K562 (cell line): Measurements from ENCODE around the gene OR4E2. TPM values are rescaled to one million over a fixed set of nuclear protein-coding genes. Genes with fewer than 3 reads are reported as not detected.
"Not testable (repeated sequence)": the region's sequence is repeated elsewhere in the genome, so short reads cannot be mapped to it uniquely, and the experiment has no call there.

Experiments
- ATAC-seq: fragments of 200-7000 bp; cut with Tn5 transposase; 3 replicates; pipeline ENCODE4 v1.9.1; 2020; ENCODE audit warnings: moderate library complexity
- BruUV-seq: library from RNA; stranded (reverse); fragments of 400-500 nt; replicated peaks from 2 replicates; lab custom pipeline; 2021; lab: Mats Ljungman, UMichigan
- CTCF ChIA-PET: fragments of 300-600 bp; formaldehyde crosslinking; extraction: SDS; loops from one replicate; lab custom pipeline; 2021; ENCODE audit warnings: low intra/inter-chr PET ratio; lab: Yijun Ruan, JAX
- POLR2A ChIA-PET: fragments of 300-600, 350-650 bp; sonication (Branson Sonifier 250); formaldehyde crosslinking; extraction: SDS; loops from one replicate; lab custom pipeline; 2021; ENCODE audit warnings: antibody characterized with exemption, inconsistent platforms; lab: Yijun Ruan, JAX
- DNase-seq, 4 experiments: peaks; one replicate each; pipeline versions ENCODE4 v3.0.0 to v3.0.0-alpha.2; 2011 to 2018; ENCODE audit warnings: low spot score in 3 of 4, mixed read lengths in 3 of 4; ENCODE audit errors: extremely low read depth in 1 of 4
- FAIRE-seq: peaks from 2 replicates; lab custom pipeline; 2011; peaks lifted over from hg19 to GRCh38; lab: Jason Lieb, UNC
- H2AFZ ChIP-seq: 2 replicates; pipeline ENCODE4 v1.6.0; 2011; ENCODE audit warnings: low read depth, low read length, control low read depth, inconsistent platforms
- H3K27ac ChIP-seq: fragments of 200-600 bp; 3 replicates; pipeline ENCODE4 v1.8.0; 2011; ENCODE audit warnings: low read depth, mild to moderate bottlenecking, control low read depth, inconsistent platforms, low read length, moderate library complexity, mixed read lengths; ENCODE audit errors: extremely low read depth
- H3K27me3 ChIP-seq, 2 experiments: fragments of 300-600 bp in 1 of 2; 2 replicates in 1 of 2; 3 replicates in 1 of 2; pipeline versions ENCODE4 v1.6.0 to v1.8.0; 2011; ENCODE audit warnings: inconsistent platforms in 2 of 2, low read length in 2 of 2, mild to moderate bottlenecking in 1 of 2, mixed read lengths in 1 of 2, moderate library complexity in 1 of 2; ENCODE audit not compliant: control insufficient read depth in 2 of 2, insufficient read depth in 2 of 2
- H3K36me3 ChIP-seq: fragments of 300-600 bp; 3 replicates; pipeline ENCODE4 v1.8.0; 2011; ENCODE audit warnings: mild to moderate bottlenecking, low read length, inconsistent platforms; ENCODE audit not compliant: control insufficient read depth, insufficient read depth
- H3K4me1 ChIP-seq, 2 experiments: fragments of 200-600 bp in 1 of 2; replicated peaks in 1 of 2; 2 replicates in 1 of 2; 3 replicates in 1 of 2; pipeline versions ENCODE4 v1.5.1 to v1.8.0; 2011; ENCODE audit warnings: inconsistent platforms in 2 of 2, low read length in 2 of 2, mild to moderate bottlenecking in 1 of 2, mixed read lengths in 1 of 2, moderate library complexity in 1 of 2; ENCODE audit not compliant: control insufficient read depth in 2 of 2, insufficient read depth in 2 of 2
- H3K4me2 ChIP-seq: 2 replicates; pipeline ENCODE4 v1.6.1; 2011; ENCODE audit warnings: low read length, control low read depth, inconsistent platforms, mixed read lengths; ENCODE audit not compliant: insufficient read depth
- H3K4me3 ChIP-seq: fragments of 200-600 bp; sonication (generic), shearing (Covaris generic); 2 replicates; pipeline ENCODE4 v1.5.1; 2016; ENCODE audit warnings: control low read depth, inconsistent platforms
- H3K79me2 ChIP-seq: fragments of 200-600 bp; 3 replicates; pipeline ENCODE4 v1.8.0; 2011; ENCODE audit warnings: low read length, inconsistent platforms; ENCODE audit not compliant: control insufficient read depth, insufficient read depth
- H3K9ac ChIP-seq, 2 experiments: 2 replicates each; pipeline versions ENCODE4 v1.6.0 to v1.6.1; 2011; ENCODE audit warnings: low read depth in 2 of 2, low read length in 2 of 2, control low read depth in 1 of 2, inconsistent platforms in 1 of 2, mild to moderate bottlenecking in 1 of 2, mixed read lengths in 1 of 2; ENCODE audit not compliant: insufficient read depth in 1 of 2
- H3K9me1 ChIP-seq: one replicate; pipeline ENCODE4 v1.6.0; 2011; ENCODE audit warnings: inconsistent platforms, mild to moderate bottlenecking, low read length, moderate library complexity; ENCODE audit not compliant: control insufficient read depth, insufficient read depth
- H3K9me3 ChIP-seq: replicated peaks from 2 replicates; pipeline ENCODE4 v1.5.1; 2011; ENCODE audit warnings: low read depth, low read length, inconsistent platforms; ENCODE audit not compliant: control insufficient read depth, insufficient read depth
- H4K20me1 ChIP-seq: replicated peaks from 2 replicates; pipeline ENCODE4 v1.6.1; 2011; ENCODE audit warnings: low read length, inconsistent platforms, mixed read lengths; ENCODE audit not compliant: control insufficient read depth, insufficient read depth
- ARNT ChIP-seq, 2 experiments: fragments of 450-650 bp; IDR thresholded peaks; 2 replicates each; pipeline ENCODE4 v1.6.1; 2016; ENCODE audit warnings: mild to moderate bottlenecking in 1 of 2
- ZNF23 ChIP-seq: fragments of 250-450 bp; sonication (Bioruptor Pico); IDR thresholded peaks from 2 replicates; pipeline ENCODE4 v1.4.0; 2020; ENCODE audit warnings: mild to moderate bottlenecking
- WGBS: fragments of 100-300 bp; shearing (Covaris generic); methylation state at CpG from one replicate; pipeline ENCODE4 v1.1.6; 2016; ENCODE audit warnings: low coverage, mixed read lengths; ENCODE audit not compliant: insufficient coverage; ENCODE audit errors: missing lambda C conversion rate; 5-methylcytosine and 5-hydroxymethylcytosine counted together
- in situ Hi-C: fragments of 300-500 bp; cut with MboI; formaldehyde crosslinking; loops from 4 replicates; pipeline ENCODE4 v1.15.0; 2018; ENCODE audit warnings: inconsistent platforms, mixed read lengths
- intact Hi-C: fragments of 100-400 bp; cut with micrococcal nuclease; formaldehyde crosslinking; loops from 2 replicates; pipeline ENCODE4 v1.14.2; 2022
- polyA plus RNA-seq, 8 experiments: library from polyadenylated mRNA; depleted of rRNA in 4 of 8; stranded (reverse) in 5 of 8; unstranded in 3 of 8; fragments of >200 nt; fragmentation: Nextera tagmentation in 2 of 8; fragmentation: Illumina TruSeq in 1 of 8; extraction: Ambion mirVana in 2 of 8; extraction: Trizol in 1 of 8; gene quantifications; 2 replicates each; pipeline versions ENCODE4 v1.2.1 to v1.2.3, GENCODE V29; 2011 to 2014; ENCODE audit warnings: inconsistent platforms in 1 of 8, missing spikeins in 1 of 8
- total RNA-seq, 7 experiments: library from RNA; depleted of rRNA in 6 of 7; stranded (reverse); fragments of >200 nt in 6 of 7; fragmentation: Illumina TruSeq in 2 of 7; extraction: Trizol in 2 of 7; gene quantifications; 2 replicates each; pipeline versions ENCODE4 v1.2.1 to v1.2.3, GENCODE V29; 2011 to 2021; ENCODE audit warnings: low replicate concordance in 1 of 7

The OR4E2 gene
- total and polyA plus RNA-seq, 9 of the 15 experiments (the other 6 are each of a cell fraction or from before 2014, with no cell fraction given), result not detected

GRCh38 chr14:21698538-21698937, 44.9 kb downstream of the OR4E2 start:
- POLR2A ChIA-PET, H3K27me3 ChIP-seq, H3K4me2 ChIP-seq, DNase-seq, H2AFZ ChIP-seq, H3K9me3 ChIP-seq, H4K20me1 ChIP-seq, H3K9ac ChIP-seq, H3K36me3 ChIP-seq, in situ Hi-C loops, intact Hi-C loops, CTCF ChIA-PET, H3K27ac ChIP-seq, H3K79me2 ChIP-seq, FAIRE-seq, H3K4me3 ChIP-seq, BruUV-seq, ATAC-seq, H3K9me1 ChIP-seq, H3K4me1 ChIP-seq: not testable (repeated sequence)
- 0% methylated on average over 1 of the region's 3 CpGs for WGBS

- POLR2A ChIA-PET, result no interaction called here
- intact Hi-C loops, result no loop called here
- no peak for DNase-seq
- H3K27ac ChIP-seq, result no peak overlapping the region
- no peaks in the 10 kb centered on the region for H3K4me1 ChIP-seq
- no peaks in the 10 kb centered on the region for H4K20me1 ChIP-seq
- H3K36me3 ChIP-seq, result no peaks in the 10 kb centered on the region
- ATAC-seq, result no peak
- no peak overlapping the region for H3K9ac ChIP-seq
- no peak overlapping the region for H3K4me3 ChIP-seq
- 0% methylated on average over 2 of the region's 2 CpGs for WGBS
- CTCF ChIA-PET, result no interaction called here
- no peaks in the 10 kb centered on the region for H3K79me2 ChIP-seq
- no peak overlapping the region for H3K4me2 ChIP-seq
- FAIRE-seq, result no peak
- in situ Hi-C loops, result no loop called here
- no peak overlapping the region for H2AFZ ChIP-seq
- no peaks in the 10 kb centered on the region for H3K9me3 ChIP-seq
- no peak for TF ChIP-seq ARNT (IDR thresholded peaks at IDR 0.05)
- no peak for TF ChIP-seq ZNF23 (CRISPR knock-in tag)
- no peaks in the 10 kb centered on the region; a peak in 1 of 5 replicates for H3K27me3 ChIP-seq
- no TSS peak for BruUV-seq
- no peaks in the 10 kb centered on the region for H3K9me1 ChIP-seq
Measured at GRCh38 chr14:21699551-21699950, 45.9 kb downstream of the OR4E2 start.
